ENCODE results near the gene ITPR1.

DNA sequence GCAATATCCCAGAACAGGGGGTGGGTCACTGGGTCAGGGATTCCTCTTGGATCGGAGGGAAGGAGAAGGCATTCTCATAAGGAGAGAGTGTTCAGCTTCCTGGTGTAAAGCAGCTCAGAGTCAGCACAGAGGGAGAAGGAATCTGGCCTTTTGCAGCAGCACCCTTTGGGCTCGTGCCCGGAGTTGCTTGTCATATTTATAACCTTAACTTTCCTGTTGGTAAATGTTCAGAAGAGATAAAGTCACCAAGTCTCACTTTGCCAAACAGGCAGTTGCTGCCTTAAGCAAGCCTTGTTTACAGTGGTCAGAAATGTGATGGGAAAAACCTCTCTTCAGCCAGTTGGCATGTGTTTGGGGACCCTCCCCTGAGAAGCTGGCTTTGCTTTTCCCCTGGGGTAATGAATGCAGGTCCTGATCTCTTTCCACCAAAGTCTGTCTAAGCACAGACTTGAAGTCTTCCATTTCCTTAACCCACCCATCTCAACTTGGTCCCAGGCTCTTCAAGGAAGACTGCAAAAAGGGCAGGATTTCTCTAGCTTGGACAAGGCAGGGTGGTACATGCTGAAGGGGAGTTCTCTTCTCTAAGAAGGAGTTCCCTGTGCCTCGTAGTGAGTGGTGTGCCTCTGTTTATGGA, 279.1 kb downstream of the ITPR1 start:
- no peak for TF ChIP-seq CTCF (IDR thresholded peaks at IDR 0.05)
- peak in 2 of 3 donors; percentile 26 to 56 for TF ChIP-seq POLR2A (IDR thresholded peaks at IDR 0.05)
